Measurements from ENCODE around the gene ZNF438. TPM values are rescaled to one million over a fixed set of nuclear protein-coding genes. Genes with fewer than 3 reads are reported as not detected.

ZNF438 gene
- total and polyA plus RNA-seq, 2 of the 13 experiments (the other 11 are each of a cell fraction or from before 2014, with no cell fraction given): 0.75 to 0.83 TPM

GRCh38 chr10:31031558-31032257 is at the start of gene ZNF438 (continued):
- TF ChIP-seq ETS1 (CRISPR knock-in tag; IDR thresholded peaks at IDR 0.05) (no peak), MTF2 (CRISPR knock-in tag; IDR thresholded peaks at IDR 0.05; ENCODE audit: borderline replicate concordance) (no peak), ZNF589 (CRISPR knock-in tag; conservative IDR thresholded peaks at IDR 0.05) (no peak), TERF1 (CRISPR knock-in tag; IDR thresholded peaks at IDR 0.05) (no peak), ZNF775 (CRISPR knock-in tag; IDR thresholded peaks at IDR 0.05; ENCODE audit: borderline replicate concordance) (no peak), RNF2 (conservative IDR thresholded peaks at IDR 0.05; ENCODE audit: low read depth) (peak; percentile 96), ARHGAP35 (CRISPR knock-in tag; IDR thresholded peaks at IDR 0.05; ENCODE audit: borderline replicate concordance) (no peak), AGO1 (IDR thresholded peaks at IDR 0.05; ENCODE audit: low read depth, low read length, poor library complexity, severe bottlenecking) (no peak), ZNF205 (CRISPR knock-in tag; IDR thresholded peaks at IDR 0.05) (no peak), GATAD2A (CRISPR knock-in tag; IDR thresholded peaks at IDR 0.05) (no peak; the same call in 1 of the 2 replicates), ZNF142 (CRISPR knock-in tag; IDR thresholded peaks at IDR 0.05) (0 out of 2 replicates have a peak, but pooled peaks have one; percentile 63), ZNF260 (CRISPR knock-in tag; IDR thresholded peaks at IDR 0.05; ENCODE audit: borderline replicate concordance, low read depth) (no peak), SALL1 (CRISPR knock-in tag; IDR thresholded peaks at IDR 0.05) (peak; percentile 78), ZNF564 (CRISPR knock-in tag; IDR thresholded peaks at IDR 0.05) (no peak; the same call in 1 of the 2 replicates)
- TF ChIP-seq, protein P1, sequence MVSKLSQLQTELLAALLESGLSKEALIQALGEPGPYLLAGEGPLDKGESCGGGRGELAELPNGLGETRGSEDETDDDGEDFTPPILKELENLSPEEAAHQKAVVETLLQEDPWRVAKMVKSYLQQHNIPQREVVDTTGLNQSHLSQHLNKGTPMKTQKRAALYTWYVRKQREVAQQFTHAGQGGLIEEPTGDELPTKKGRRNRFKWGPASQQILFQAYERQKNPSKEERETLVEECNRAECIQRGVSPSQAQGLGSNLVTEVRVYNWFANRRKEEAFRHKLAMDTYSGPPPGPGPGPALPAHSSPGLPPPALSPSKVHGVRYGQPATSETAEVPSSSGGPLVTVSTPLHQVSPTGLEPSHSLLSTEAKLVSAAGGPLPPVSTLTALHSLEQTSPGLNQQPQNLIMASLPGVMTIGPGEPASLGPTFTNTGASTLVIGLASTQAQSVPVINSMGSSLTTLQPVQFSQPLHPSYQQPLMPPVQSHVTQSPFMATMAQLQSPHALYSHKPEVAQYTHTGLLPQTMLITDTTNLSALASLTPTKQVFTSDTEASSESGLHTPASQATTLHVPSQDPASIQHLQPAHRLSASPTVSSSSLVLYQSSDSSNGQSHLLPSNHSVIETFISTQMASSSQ (IDR thresholded peaks at IDR 0.05; ENCODE audit: low read depth): no peak
- TF ChIP-seq, protein P1 (CRISPR knock-in tag; IDR thresholded peaks at IDR 0.05; ENCODE audit: borderline replicate concordance): peak; percentile 24; the same call in 1 of the 2 replicates

Data from HepG2 (cell line).